ENCODE data around the gene DNAH5. TPM values are rescaled to one million over a fixed set of nuclear protein-coding genes. Genes with fewer than 3 reads are reported as not detected.

DNAH5 gene
- total and polyA plus RNA-seq, 2 of the 8 experiments (the other 6 are each of a cell fraction or from before 2014, with no cell fraction given), result 0.30 to 0.73 TPM

DNA sequence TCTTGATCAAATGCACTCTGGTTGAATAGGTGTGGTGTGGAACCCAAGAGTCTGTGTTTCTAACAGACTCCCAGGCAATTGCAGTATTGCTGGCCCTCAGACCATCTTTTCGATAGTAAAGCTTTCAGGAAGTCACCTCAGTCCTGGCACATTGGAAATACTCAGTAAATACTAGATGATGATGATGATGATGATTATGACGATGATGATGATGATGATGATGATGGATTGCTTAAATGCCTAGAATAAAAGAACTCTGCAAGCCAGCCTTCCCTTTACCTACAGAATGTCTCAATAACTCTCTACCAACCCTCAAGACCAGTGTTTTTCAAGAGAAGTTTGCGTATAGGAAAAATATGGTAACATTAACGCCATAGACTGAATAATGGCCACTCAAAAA, 268.0 kb downstream of the DNAH5 start:
- Histone ChIP-seq H2BK20ac (ENCODE audit: low read length) (no peak overlapping the region), H3K27ac (ENCODE audit: low read depth, low read length) (no peak overlapping the region), H3K9ac (replicated peaks in 1 of 4; ENCODE audit: extremely low read depth in 1 of 4, low read depth in 3 of 4, low read length in 3 of 4) (no peak overlapping the region), H3K79me2 (ENCODE audit: control insufficient read depth in 1 of 2, insufficient read depth in 2 of 2, low read length in 2 of 2) (no peaks in the 10 kb centered on the region), H4K20me1 (replicated peaks in 1 of 2; ENCODE audit: control insufficient read depth in 1 of 2, insufficient read depth in 2 of 2, low read length in 2 of 2) (no peaks in the 10 kb centered on the region), H3K56ac (replicated peaks; ENCODE audit: insufficient read length, low read depth, low read length) (no peak overlapping the region), H2BK120ac (replicated peaks; ENCODE audit: low read depth, low read length) (no peak overlapping the region), H2BK15ac (ENCODE audit: low read length) (no peak overlapping the region), H3K36me3 (ENCODE audit: control insufficient read depth in 2 of 4, insufficient read depth in 4 of 4, low read length in 3 of 4) (no peaks in the 10 kb centered on the region), H4K5ac (ENCODE audit: insufficient read length, low read depth, low read length) (no peak overlapping the region), H2BK12ac (ENCODE audit: low read depth, low read length) (no peak overlapping the region), H3K4me3 (ENCODE audit: extremely low read depth in 1 of 4, insufficient read depth in 2 of 4, low read depth in 3 of 4, low read length in 4 of 4) (no peak overlapping the region), H3K79me1 (ENCODE audit: low read depth, low read length) (no peaks in the 10 kb centered on the region), H3K9me3 (ENCODE audit: insufficient read depth in 2 of 2, low read depth in 1 of 2, low read length in 1 of 2) (0 out of 4 replicates have a peak, but pooled peaks cover 0 to 3% of the 10 kb centered on the region in 2 experiments), H3K4me1 (replicated peaks in 1 of 4; ENCODE audit: control insufficient read depth in 3 of 4, insufficient read depth in 4 of 4, low read length in 3 of 4) (no peaks in the 10 kb centered on the region), H3K4ac (replicated peaks; ENCODE audit: insufficient read length, low read depth, low read length) (no peak overlapping the region), H3K14ac (ENCODE audit: insufficient read length) (no peak overlapping the region), H3K23me2 (ENCODE audit: low read depth, low read length) (no peaks in the 10 kb centered on the region), H2AK5ac (ENCODE audit: low read depth, low read length) (no peak overlapping the region), H3K27me3 (replicated peaks in 1 of 4; ENCODE audit: control insufficient read depth in 3 of 4, extremely low read depth in 1 of 4, insufficient read depth in 3 of 4, low read length in 3 of 4) (no peaks in the 10 kb centered on the region), H3K18ac (ENCODE audit: extremely low read depth, low read length) (no peak overlapping the region), H2AFZ (ENCODE audit: low read length) (no peak overlapping the region), H4K91ac (replicated peaks; ENCODE audit: insufficient read length, low read length) (no peak overlapping the region), H4K8ac (ENCODE audit: extremely low read depth, insufficient read depth, low read length) (no peak overlapping the region), H3K23ac (ENCODE audit: insufficient read length) (no peak overlapping the region), H2BK5ac (ENCODE audit: low read depth, low read length) (no peak overlapping the region), H3K4me2 (ENCODE audit: insufficient read depth in 1 of 2, low read depth in 2 of 2, low read length in 2 of 2) (no peak overlapping the region)
- TF ChIP-seq CREB1 (IDR thresholded peaks at IDR 0.05), result no peak
- TF ChIP-seq YY1 (IDR thresholded peaks at IDR 0.05; ENCODE audit: low read depth, low read length), result no peak
- no peak for TF ChIP-seq TCF12 (IDR thresholded peaks at IDR 0.05; ENCODE audit: low read depth, low read length)
- TF ChIP-seq HDAC6 (IDR thresholded peaks at IDR 0.05; ENCODE audit: low read depth, low read length), result no peak
- no peak for TF ChIP-seq SRF (IDR thresholded peaks at IDR 0.05; ENCODE audit: low read depth, low read length)
- TF ChIP-seq CBX8 (IDR thresholded peaks at IDR 0.05; ENCODE audit: borderline replicate concordance, low read depth, low read length), result no peak
- TF ChIP-seq SIX5 (IDR thresholded peaks at IDR 0.05; ENCODE audit: low read depth, low read length), result no peak
- TF ChIP-seq GTF2F1 (IDR thresholded peaks at IDR 0.05; ENCODE audit: borderline replicate concordance, low read depth, low read length), result no peak
- no peak for TF ChIP-seq NANOG (IDR thresholded peaks at IDR 0.05; ENCODE audit: insufficient read depth, low read depth, low read length, poor library complexity, severe bottlenecking)
- no peak for TF ChIP-seq BCL11A (IDR thresholded peaks at IDR 0.05; ENCODE audit: low read depth in 2 of 2, low read length in 2 of 2)
- TF ChIP-seq ATF3 (IDR thresholded peaks at IDR 0.05; ENCODE audit: insufficient read depth, low read depth, low read length), result no peak
- TF ChIP-seq KDM4A (IDR thresholded peaks at IDR 0.05; ENCODE audit: low read depth, low read length, severe bottlenecking), result no peak
- 93% methylated on average over 4 of the region's 4 CpGs; no CpG with 5 or more reads in 1 of the 2 experiments for WGBS, 2 experiments (ENCODE audit: extremely low coverage in 1 of 2, insufficient coverage in 1 of 2, insufficient read length in 1 of 2, insufficient replicate concordance in 2 of 2, low coverage in 1 of 2, low lambda C conversion rate in 2 of 2, missing lambda C conversion rate in 1 of 2)
- ChIA-PET POLR2A (ENCODE audit: partially characterized antibody) (no interaction called here), CTCF (ENCODE audit: partially characterized antibody) (no interaction called here)
- FAIRE-seq (no peak), DNase-seq (ENCODE audit: low read depth in 1 of 2, low spot score in 2 of 2) (no peak)

Data from H1 (cell line).